ENCODE data around the gene SLC17A2.

Gene SLC17A2

GRCh38 chr6:25888626-25889025, 41.9 kb downstream of the SLC17A2 start:
- in situ Hi-C loops (cut with MboI; ENCODE audit: low sequenced_read_pairs), result no loop called here

- in situ Hi-C loops (cut with MboI; ENCODE audit: low sequenced_read_pairs), result no loop called here
Measured at GRCh38 chr6:25886066-25886465, 44.4 kb downstream of the SLC17A2 start.

DNA sequence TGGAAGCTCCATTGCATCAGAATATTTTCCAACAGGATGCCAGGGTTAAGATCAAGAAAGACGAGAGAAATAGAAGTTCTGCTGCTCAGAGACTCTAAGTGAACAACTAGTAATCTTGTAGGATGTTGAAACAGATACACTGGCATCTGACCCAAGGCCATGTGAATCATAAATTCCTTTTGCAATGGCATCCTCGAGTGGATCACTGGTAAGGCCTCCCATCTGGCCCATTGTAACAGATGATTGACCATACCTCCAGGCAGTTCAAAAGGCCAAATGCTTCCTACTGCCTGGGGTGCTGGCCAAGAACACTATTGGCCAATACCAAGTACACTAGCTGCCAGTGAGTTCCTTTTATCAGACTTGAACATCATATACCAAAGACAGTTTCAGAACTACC, 46.5 kb downstream of the SLC17A2 start:
- in situ Hi-C loops (cut with MboI; ENCODE audit: low sequenced_read_pairs), result no loop called here

- in situ Hi-C loops (cut with MboI; ENCODE audit: low sequenced_read_pairs), result no loop called here
Measured at GRCh38 chr6:25883536-25883935, 47.0 kb downstream of the SLC17A2 start.

DNA sequence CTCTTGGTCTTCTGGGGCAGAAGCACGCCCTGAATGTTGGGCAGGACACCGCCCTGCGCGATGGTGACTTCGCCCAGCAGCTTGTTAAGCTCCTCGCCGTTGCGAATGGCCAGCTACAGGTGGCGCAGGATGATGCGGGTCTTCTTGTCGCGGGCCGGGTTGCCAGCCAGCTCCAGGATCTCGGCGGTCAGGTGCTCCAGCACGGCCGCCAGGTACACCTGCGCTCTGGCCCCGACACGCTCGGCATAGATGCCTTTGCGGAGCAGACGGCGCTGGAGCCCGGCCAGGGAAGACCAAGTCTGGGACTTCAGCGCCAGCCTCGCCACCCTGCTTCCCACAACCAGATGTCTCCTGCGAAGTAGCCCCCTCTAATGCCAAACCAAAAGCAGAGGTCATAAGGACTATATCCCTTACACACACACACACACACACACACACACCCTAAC, 48.4 kb downstream of the SLC17A2 start:
- in situ Hi-C loops (cut with MboI; ENCODE audit: low sequenced_read_pairs), result no loop called here

GRCh38 chr6:25880601-25881000, 49.9 kb downstream of the SLC17A2 start:
- in situ Hi-C loops (cut with MboI; ENCODE audit: low sequenced_read_pairs), result no loop called here

DNA sequence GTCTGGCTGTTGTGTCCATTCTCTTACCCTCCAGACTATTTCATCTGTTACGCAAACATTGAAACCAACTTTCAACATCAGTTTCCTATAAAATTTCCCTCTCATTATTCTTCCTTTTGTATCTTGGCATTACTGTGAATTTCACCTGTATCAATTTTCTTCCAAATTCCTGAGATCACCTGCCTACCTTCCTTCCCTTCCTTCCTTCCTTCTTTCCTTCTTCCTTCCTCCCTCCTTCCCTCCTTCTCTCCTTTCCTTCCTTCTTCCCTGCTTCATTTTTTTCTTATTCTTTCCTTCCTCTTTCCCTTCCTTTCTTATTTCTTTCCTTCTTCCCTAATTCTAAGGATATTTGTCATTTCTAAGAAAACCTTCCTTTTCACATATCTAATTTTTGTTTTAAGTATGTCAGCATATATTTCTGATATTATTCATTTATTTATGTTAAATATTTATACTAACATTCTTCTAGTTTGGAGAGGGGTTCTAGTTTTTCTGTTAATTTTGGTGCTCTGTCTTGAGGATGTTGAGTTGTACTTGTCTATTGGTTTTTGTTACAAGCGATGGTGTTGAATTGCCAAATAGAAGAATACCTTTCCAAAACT, 51.7 kb downstream of the SLC17A2 start:
- in situ Hi-C loops (cut with MboI; ENCODE audit: low sequenced_read_pairs), result no loop called here

GRCh38 chr6:25875926-25876602, 54.4 kb downstream of the SLC17A2 start:
- in situ Hi-C loops (cut with MboI; ENCODE audit: low sequenced_read_pairs), result no loop called here

DNA sequence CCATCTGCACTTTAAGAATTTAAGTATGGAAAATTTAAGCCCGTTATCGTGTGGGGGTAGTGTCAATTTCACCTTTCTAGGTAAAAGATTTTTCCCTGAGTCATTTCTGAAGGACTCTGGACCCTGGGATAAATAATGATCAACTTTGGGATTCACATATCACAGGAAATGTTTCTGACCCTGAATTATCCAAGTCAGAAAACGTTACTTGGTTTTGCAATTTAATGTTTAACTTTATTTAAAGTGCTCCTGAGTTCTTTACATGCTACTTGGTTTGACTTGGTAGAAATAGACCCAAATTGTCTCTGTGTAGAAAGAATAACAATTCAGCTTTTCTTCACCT, 55.0 kb downstream of the SLC17A2 start:
- in situ Hi-C loops (cut with MboI; ENCODE audit: low sequenced_read_pairs), result no loop called here

DNA sequence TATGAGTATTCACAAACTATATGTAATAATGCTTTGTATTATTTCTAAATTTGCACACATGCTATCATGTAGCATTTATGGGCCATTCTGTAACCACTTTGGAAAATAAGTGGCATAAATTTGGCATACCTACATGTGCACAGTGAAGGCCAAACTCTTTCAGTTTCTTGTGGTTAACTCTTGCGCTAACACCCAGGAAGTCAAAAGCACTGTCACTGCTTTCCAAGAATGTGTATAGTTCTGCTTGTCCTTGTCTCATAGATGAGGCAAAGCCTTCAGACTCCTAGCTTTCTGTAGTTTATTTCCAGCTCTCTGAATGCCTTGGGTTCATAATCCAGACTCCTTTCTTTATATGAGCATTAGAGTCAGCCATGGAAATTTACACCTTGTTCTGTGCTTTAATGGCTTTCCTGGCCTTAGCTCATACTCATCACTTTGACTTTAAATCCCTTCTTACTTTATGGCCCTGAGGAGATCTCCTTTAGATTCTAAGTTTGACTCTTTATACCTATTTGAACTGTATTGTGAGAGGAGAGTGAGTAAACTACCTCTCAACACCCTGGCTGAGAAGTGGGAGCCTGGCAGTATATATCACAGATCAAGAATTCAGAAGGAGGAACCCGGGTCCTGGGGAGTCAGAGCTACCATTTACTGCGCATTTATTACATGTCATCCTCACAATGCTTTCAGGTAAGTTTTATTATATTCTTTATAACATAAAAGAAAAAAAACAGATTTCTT, 55.5 kb downstream of the SLC17A2 start:
- in situ Hi-C loops (cut with MboI; ENCODE audit: low sequenced_read_pairs), result no loop called here

- in situ Hi-C loops (cut with MboI; ENCODE audit: low sequenced_read_pairs), result no loop called here
Measured at GRCh38 chr6:25874118-25874517, 56.4 kb downstream of the SLC17A2 start, which contains the start of gene SLC17A3. TSS of gene SLC17A3 (minus strand) at chr6:25874243. CDS start at chr6:25868387, 5,856 bp downstream.

DNA sequence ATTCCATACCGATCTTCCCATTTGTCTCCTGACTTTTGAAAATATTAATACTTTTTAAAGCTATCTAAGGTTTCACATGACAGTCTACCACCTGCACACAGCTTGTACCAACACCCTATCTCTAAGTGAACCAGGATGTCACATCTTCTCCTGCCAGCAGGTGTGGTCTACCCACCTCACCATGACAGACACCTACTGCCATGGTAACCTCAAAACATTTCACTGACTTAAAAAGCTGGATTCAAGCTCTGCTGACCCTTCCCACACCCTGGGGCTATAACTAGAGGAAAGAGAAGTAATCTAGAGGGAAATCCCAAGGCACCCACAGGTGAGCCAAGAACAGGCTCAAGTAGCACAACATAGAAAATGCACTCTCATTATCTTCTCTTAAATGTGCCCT, 57.7 kb downstream of the SLC17A2 start:
- in situ Hi-C loops (cut with MboI; ENCODE audit: low sequenced_read_pairs), result no loop called here

DNA sequence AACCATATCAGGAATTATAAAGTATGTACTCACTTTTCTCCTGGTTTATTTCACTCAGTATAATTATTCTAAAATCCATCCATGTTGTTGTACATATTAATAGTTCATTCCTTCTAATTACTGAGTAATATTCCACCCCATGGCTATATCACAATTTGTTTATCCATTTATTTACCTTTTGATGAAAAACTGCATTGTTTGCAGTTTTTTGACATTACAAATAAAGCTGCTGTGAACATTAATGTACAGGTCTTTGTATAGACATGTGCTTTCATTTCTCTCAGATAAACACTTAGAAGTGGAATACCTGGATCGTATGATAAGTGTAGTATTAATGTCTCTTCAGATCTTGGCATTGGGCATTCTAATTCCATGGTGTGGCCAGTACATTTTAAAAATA, 60.7 kb downstream of the SLC17A2 start:
- in situ Hi-C loops (cut with MboI; ENCODE audit: low sequenced_read_pairs), result no loop called here

GRCh38 chr6:25868436-25869183, 61.9 kb downstream of the SLC17A2 start:
- in situ Hi-C loops (cut with MboI; ENCODE audit: low sequenced_read_pairs), result no loop called here

DNA sequence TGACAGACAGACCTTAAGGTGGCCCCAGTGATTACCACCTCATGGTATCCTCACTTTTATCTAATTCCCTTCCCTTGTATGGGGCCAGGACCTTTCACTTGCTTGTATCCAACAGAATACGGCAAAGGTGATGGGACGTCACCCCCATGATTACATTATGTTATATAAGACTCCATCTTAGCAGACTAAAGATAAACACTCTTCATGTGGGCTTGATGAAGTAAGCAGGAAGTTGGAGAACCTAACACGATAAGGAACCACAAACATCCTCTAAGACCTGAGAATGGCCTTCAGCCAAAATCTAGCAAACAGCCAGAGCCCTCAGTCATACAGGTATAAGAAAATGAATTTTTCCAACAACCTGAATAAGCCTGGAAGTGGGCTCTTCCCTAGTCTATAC, 64.5 kb downstream of the SLC17A2 start:
- in situ Hi-C loops (cut with MboI; ENCODE audit: low sequenced_read_pairs), result no loop called here

- in situ Hi-C loops (cut with MboI; ENCODE audit: low sequenced_read_pairs), result no loop called here
Measured at GRCh38 chr6:25863360-25863759, 67.1 kb downstream of the SLC17A2 start.

Measured in HL-60/S4 (cell line).